Naive thymus-derived CD8-positive, alpha-beta T cell (primary cell): ENCODE data around the gene ROBO1. TPM values are rescaled to one million over a fixed set of nuclear protein-coding genes. Genes with fewer than 3 reads are reported as not detected.
A peak's percentile ranks its signal among the peaks of the same experiment; 100 is the strongest.
"Not testable (repeated sequence)": the region's sequence is repeated elsewhere in the genome, so short reads cannot be mapped to it uniquely, and the experiment has no call there.

ENCODE experiments used
- ATAC-seq, 2 donors: fragments of 150-1000 bp; cut with Tn5 transposase in 1 of 2; sonication (Bioruptor Pico), chemical (Tn5 transposase) in 1 of 2; 1 replicate in 1 of 2; 2 replicates in 1 of 2; pipeline ENCODE4 v1.10.0; 2021; ENCODE audit warnings: mild to moderate bottlenecking in 2 of 2, moderate library complexity in 2 of 2
- POLR2A ChIA-PET: fragments of 350-600 bp; sonication (Branson Sonifier 250); formaldehyde crosslinking; loops from one replicate; lab custom pipeline; 2021; ENCODE audit warnings: antibody characterized with exemption; lab: Charles Lee
- DNase-seq, 10 donors: peaks; one replicate each; pipeline versions ENCODE4 v3.0.0 to v3.0.0-alpha.2; 2020 to 2022
- H3K27ac Mint-ChIP-seq, 10 donors: one replicate each; pipeline ENCODE4 v1.8.0; 2020 to 2022; ENCODE audit warnings: mild to moderate bottlenecking in 10 of 10, mixed read lengths in 10 of 10, moderate library complexity in 4 of 10, inconsistent platforms in 1 of 10
- H3K27me3 Mint-ChIP-seq, 5 donors: one replicate each; pipeline ENCODE4 v1.8.0; 2021 to 2022; ENCODE audit warnings: mixed read lengths in 5 of 5
- H3K36me3 Mint-ChIP-seq, 3 donors: one replicate each; pipeline ENCODE4 v1.8.0; 2020 to 2022; ENCODE audit warnings: mixed read lengths in 3 of 3, mild to moderate bottlenecking in 2 of 3, inconsistent platforms in 1 of 3
- H3K4me1 Mint-ChIP-seq, 4 donors: one replicate each; pipeline ENCODE4 v1.8.0; 2021 to 2022; ENCODE audit warnings: mixed read lengths in 4 of 4
- H3K4me3 Mint-ChIP-seq, 10 donors: one replicate each; pipeline ENCODE4 v1.8.0; 2020 to 2022; ENCODE audit warnings: mild to moderate bottlenecking in 10 of 10, mixed read lengths in 10 of 10, moderate library complexity in 6 of 10, inconsistent platforms in 1 of 10
- H3K9me3 Mint-ChIP-seq, 9 donors: one replicate each; pipeline ENCODE4 v1.8.0; 2020 to 2022; ENCODE audit warnings: mixed read lengths in 9 of 9, mild to moderate bottlenecking in 3 of 9, inconsistent platforms in 1 of 9, moderate library complexity in 1 of 9
- polyA plus RNA-seq, 3 donors: library from polyadenylated mRNA; unstranded; fragments of 300-500 nt; fragmentation: Illumina TruSeq; gene quantifications; one replicate each; pipeline ENCODE4 v1.2.3, GENCODE V29; 2021
- total RNA-seq, 8 experiments: library from RNA in 2 of 8; stranded (reverse) in 2 of 8; gene quantifications; one replicate each; pipeline ENCODE4 v1.2.3 and lab custom pipeline; 2021 to 2026

ROBO1 gene
- total and polyA plus RNA-seq, 5 experiments from 2014 or later: 2.3 to 16.3 (median 12.5) TPM

- Mint-ChIP-seq H3K27me3 (no peaks in the 10 kb centered on the region), H3K36me3 (no peaks in the 10 kb centered on the region), H3K4me1 (peaks cover 0 to 3% (median 0%) of the 10 kb centered on the region in 4 donors), H3K27ac (no peak overlapping the region), H3K4me3 (no peak overlapping the region), H3K9me3 (peaks cover 0 to 12% (median 2%) of the 10 kb centered on the region in 9 donors)
- DNase-seq: no peak
- POLR2A ChIA-PET: no interaction called here
- no peak for ATAC-seq
Measured at GRCh38 chr3:78736863-78737262, 1030.9 kb downstream of the ROBO1 start.

GRCh38 chr3:78734048-78734637 is 1033.7 kb downstream of the ROBO1 start:
- Mint-ChIP-seq H3K9me3 (peaks cover 0 to 16% (median 1%) of the 10 kb centered on the region in 9 donors), H3K4me1 (peaks cover 0 to 3% (median 0%) of the 10 kb centered on the region in 4 donors), H3K36me3 (no peaks in the 10 kb centered on the region), H3K27ac (peak overlapping the region in 1 of 10 donors; percentile 46), H3K4me3 (no peak overlapping the region), H3K27me3 (no peaks in the 10 kb centered on the region)
- no peak for DNase-seq
- no peak for ATAC-seq
- POLR2A ChIA-PET: no interaction called here

- no peak for DNase-seq
- no peak overlapping the region for H3K4me3 Mint-ChIP-seq
- H3K27me3 Mint-ChIP-seq: no peaks in the 10 kb centered on the region
- H3K36me3 Mint-ChIP-seq: no peaks in the 10 kb centered on the region
- no peak for ATAC-seq
- peaks cover 0 to 11% (median 1%) of the 10 kb centered on the region in 9 donors for H3K9me3 Mint-ChIP-seq
- peaks cover 0 to 3% (median 0%) of the 10 kb centered on the region in 4 donors for H3K4me1 Mint-ChIP-seq
- H3K27ac Mint-ChIP-seq: no peak overlapping the region
- POLR2A ChIA-PET: no interaction called here
Measured at GRCh38 chr3:78732893-78733292, 1034.9 kb downstream of the ROBO1 start.

- Mint-ChIP-seq H3K27ac (no peak overlapping the region), H3K36me3 (no peaks in the 10 kb centered on the region), H3K4me3 (no peak overlapping the region), H3K9me3 (peaks cover 0 to 8% (median 0%) of the 10 kb centered on the region in 9 donors), H3K4me1 (peaks cover 0 to 3% (median 0%) of the 10 kb centered on the region in 4 donors), H3K27me3 (no peaks in the 10 kb centered on the region)
- POLR2A ChIA-PET: no interaction called here
- DNase-seq (no peak), ATAC-seq (no peak)
Measured at GRCh38 chr3:78732471-78732870, 1035.3 kb downstream of the ROBO1 start.

GRCh38 chr3:78729946-78730345 is 1037.9 kb downstream of the ROBO1 start:
- no peaks in the 10 kb centered on the region for H3K27me3 Mint-ChIP-seq
- no peak overlapping the region for H3K27ac Mint-ChIP-seq
- H3K4me3 Mint-ChIP-seq: no peak overlapping the region
- H3K9me3 Mint-ChIP-seq: peaks cover 0 to 7% (median 0%) of the 10 kb centered on the region in 9 donors
- DNase-seq: no peak
- no peak for ATAC-seq
- H3K4me1 Mint-ChIP-seq: peaks cover 0 to 1% (median 0%) of the 10 kb centered on the region in 4 donors
- no peaks in the 10 kb centered on the region for H3K36me3 Mint-ChIP-seq
- POLR2A ChIA-PET: no interaction called here

- Mint-ChIP-seq H3K36me3 (no peaks in the 10 kb centered on the region), H3K4me3 (no peak overlapping the region), H3K9me3 (peaks cover 0 to 4% (median 0%) of the 10 kb centered on the region in 9 donors), H3K27me3 (no peaks in the 10 kb centered on the region), H3K4me1 (peaks cover 0 to 1% (median 0%) of the 10 kb centered on the region in 4 donors), H3K27ac (no peak overlapping the region)
- ATAC-seq (no peak), DNase-seq (no peak)
- POLR2A ChIA-PET: no interaction called here
Measured at GRCh38 chr3:78728406-78729145, 1039.2 kb downstream of the ROBO1 start.

GRCh38 chr3:78726545-78726944 is 1041.3 kb downstream of the ROBO1 start:
- Mint-ChIP-seq H3K4me1 (peaks cover 0 to 1% (median 0%) of the 10 kb centered on the region in 4 donors), H3K36me3 (no peaks in the 10 kb centered on the region), H3K4me3 (no peak overlapping the region), H3K27me3 (no peaks in the 10 kb centered on the region), H3K9me3 (peaks cover 0 to 4% (median 0%) of the 10 kb centered on the region in 9 donors), H3K27ac (no peak overlapping the region)
- ATAC-seq (no peak), DNase-seq (no peak)
- POLR2A ChIA-PET: no interaction called here

GRCh38 chr3:78725703-78726246 is 1042.0 kb downstream of the ROBO1 start:
- Mint-ChIP-seq H3K9me3 (peaks cover 0 to 4% (median 0%) of the 10 kb centered on the region in 9 donors), H3K27me3 (no peaks in the 10 kb centered on the region), H3K36me3 (no peaks in the 10 kb centered on the region), H3K4me1 (peaks cover 0 to 1% (median 0%) of the 10 kb centered on the region in 4 donors), H3K27ac (no peak overlapping the region), H3K4me3 (no peak overlapping the region)
- ATAC-seq (no peak), DNase-seq (no peak)
- POLR2A ChIA-PET: no interaction called here

GRCh38 chr3:78724859-78725258 is 1042.9 kb downstream of the ROBO1 start:
- ATAC-seq: peak; percentile 32 to 53
- H3K27me3 Mint-ChIP-seq: no peaks in the 10 kb centered on the region
- no peak overlapping the region for H3K27ac Mint-ChIP-seq
- H3K4me3 Mint-ChIP-seq: peak overlapping the region in 1 of 10 donors; percentile 3
- POLR2A ChIA-PET: no interaction called here
- peaks cover 0 to 1% (median 0%) of the 10 kb centered on the region in 4 donors for H3K4me1 Mint-ChIP-seq
- H3K9me3 Mint-ChIP-seq: peaks cover 0 to 2% (median 0%) of the 10 kb centered on the region in 9 donors
- peak in 1 of 10 donors; percentile 25 for DNase-seq
- no peaks in the 10 kb centered on the region for H3K36me3 Mint-ChIP-seq

GRCh38 chr3:78724364-78724763 is 1043.4 kb downstream of the ROBO1 start:
- H3K9me3 Mint-ChIP-seq, DNase-seq, H3K27ac Mint-ChIP-seq, H3K4me1 Mint-ChIP-seq, H3K4me3 Mint-ChIP-seq, H3K36me3 Mint-ChIP-seq, POLR2A ChIA-PET, ATAC-seq, H3K27me3 Mint-ChIP-seq: not testable (repeated sequence)

GRCh38 chr3:78721771-78722543 is 1045.8 kb downstream of the ROBO1 start:
- Mint-ChIP-seq H3K4me1 (peaks cover 0 to 1% (median 0%) of the 10 kb centered on the region in 4 donors), H3K4me3 (no peak overlapping the region), H3K27ac (no peak overlapping the region), H3K36me3 (no peaks in the 10 kb centered on the region), H3K27me3 (no peaks in the 10 kb centered on the region), H3K9me3 (peaks cover 0 to 16% (median 0%) of the 10 kb centered on the region in 9 donors)
- no peak for DNase-seq
- no peak for ATAC-seq
- POLR2A ChIA-PET: no interaction called here

- H3K27me3 Mint-ChIP-seq: no peaks in the 10 kb centered on the region
- H3K9me3 Mint-ChIP-seq: peaks cover 0 to 16% (median 4%) of the 10 kb centered on the region in 9 donors
- no peaks in the 10 kb centered on the region for H3K36me3 Mint-ChIP-seq
- no peak overlapping the region for H3K4me3 Mint-ChIP-seq
- no peak overlapping the region for H3K27ac Mint-ChIP-seq
- POLR2A ChIA-PET: no interaction called here
- ATAC-seq (no peak), DNase-seq (no peak)
- H3K4me1 Mint-ChIP-seq: peaks cover 0 to 3% (median under 1%) of the 10 kb centered on the region in 4 donors
Measured at GRCh38 chr3:78718707-78719106, 1049.1 kb downstream of the ROBO1 start.
